Measurements from ENCODE around the gene CNOT1. TPM values are rescaled to one million over a fixed set of nuclear protein-coding genes. Genes with fewer than 3 reads are reported as not detected.

Gene CNOT1
- total and polyA plus RNA-seq, 10 donors, result 51.5 to 199 (median 180) TPM

- Histone ChIP-seq H3K27me3 (replicated peaks in 1 of 7) (no peaks in the 10 kb centered on the region), H3K36me3 (no peaks in the 10 kb centered on the region), H3K27ac (peak overlapping the region in 7 of 8 donors; percentile 44 to 84 (median 67)), H3K4me3 (no peak overlapping the region), H3K4me1 (peaks cover 0 to 34% (median 9%) of the 10 kb centered on the region in 6 donors), H3K9me3 (no peaks in the 10 kb centered on the region)
- WGBS, 5 donors, result 50 to 71% (median 62%) methylated on average over 1 of the region's 1 CpG
- intact Hi-C loops (cut with DNase I; ENCODE audit: low total_unique reads), result no loop called here
- TF ChIP-seq POLR2AphosphoS5 (IDR thresholded peaks at IDR 0.05) (no peak), POLR2A (IDR thresholded peaks at IDR 0.05) (no peak), CTCF (IDR thresholded peaks at IDR 0.05 in 8 of 11, conservative IDR thresholded peaks at IDR 0.05 in 3 of 11) (no peak)
- DNase-seq, result no peak
These were observed 152.8 kb downstream of the CNOT1 start for GRCh38 chr16:58476791-58477190.

DNA sequence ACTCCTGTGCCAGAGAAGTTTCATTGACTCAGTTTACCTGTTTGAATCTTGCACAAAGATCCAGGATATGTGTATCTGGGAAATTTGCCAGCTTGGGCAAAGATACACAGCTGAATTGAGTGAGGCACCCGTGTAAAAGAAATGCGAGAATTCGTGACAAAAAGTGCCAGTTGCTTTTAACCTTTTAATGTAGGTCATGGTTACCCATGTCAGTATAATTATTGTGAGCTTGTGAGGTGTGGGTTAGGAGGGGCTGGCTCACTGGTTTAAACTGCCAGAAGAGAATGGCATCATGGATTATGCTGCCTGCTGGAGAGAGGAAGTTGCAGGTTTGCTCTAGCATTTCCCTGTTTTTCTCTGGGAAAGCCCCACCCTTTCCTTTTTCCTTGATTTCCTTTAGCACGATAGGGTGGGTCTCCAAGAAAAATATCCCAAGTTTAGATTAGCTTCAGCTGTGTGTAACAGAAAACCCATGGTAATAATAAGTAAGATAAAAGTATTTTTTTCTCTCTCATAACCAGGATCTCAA is 154.5 kb downstream of the CNOT1 start:
- intact Hi-C loops (cut with DNase I; ENCODE audit: low total_unique reads), result no loop called here
- Histone ChIP-seq H3K27ac (peak overlapping the region in 7 of 8 donors; percentile 65 to 84 (median 75)), H3K27me3 (replicated peaks in 1 of 7) (no peaks in the 10 kb centered on the region), H3K9me3 (no peaks in the 10 kb centered on the region), H3K36me3 (no peaks in the 10 kb centered on the region), H3K4me3 (no peak overlapping the region), H3K4me1 (peaks cover 0 to 44% (median 14%) of the 10 kb centered on the region in 6 donors)
- DNase-seq, result no peak
- TF ChIP-seq POLR2A (IDR thresholded peaks at IDR 0.05) (no peak), POLR2AphosphoS5 (IDR thresholded peaks at IDR 0.05) (peak in 1 of 3 donors; percentile 46), CTCF (IDR thresholded peaks at IDR 0.05 in 8 of 11, conservative IDR thresholded peaks at IDR 0.05 in 3 of 11) (no peak)
- WGBS, 5 donors, result 47 to 65% (median 54%) methylated on average over 4 of the region's 4 CpGs

GRCh38 chr16:58474296-58474695 is 155.3 kb downstream of the CNOT1 start:
- Histone ChIP-seq H3K27me3 (replicated peaks in 1 of 7) (peaks cover 0 to under 1% (median 0%) of the 10 kb centered on the region in 7 donors), H3K9me3 (no peaks in the 10 kb centered on the region), H3K27ac (peak overlapping the region; percentile 29 to 84 (median 72)), H3K4me3 (no peak overlapping the region), H3K4me1 (peaks cover 0 to 44% (median 14%) of the 10 kb centered on the region in 6 donors), H3K36me3 (no peaks in the 10 kb centered on the region)
- 52 to 71% (median 69%) methylated on average over 10 of the region's 10 CpGs for WGBS, 5 donors
- peak in 1 of 3 donors; percentile 19 for TF ChIP-seq POLR2AphosphoS5 (IDR thresholded peaks at IDR 0.05)
- TF ChIP-seq POLR2A (IDR thresholded peaks at IDR 0.05), result no peak
- no peak for TF ChIP-seq CTCF (IDR thresholded peaks at IDR 0.05 in 8 of 11, conservative IDR thresholded peaks at IDR 0.05 in 3 of 11)
- DNase-seq, result no peak
- intact Hi-C loops (cut with DNase I; ENCODE audit: low total_unique reads), result no loop called here

- peaks cover 0 to 15% (median 0%) of the 10 kb centered on the region in 7 donors for H3K27me3 ChIP-seq (replicated peaks in 1 of 7)
- intact Hi-C loops (cut with DNase I; ENCODE audit: low total_unique reads), result no loop called here
- H3K36me3 ChIP-seq, result no peaks in the 10 kb centered on the region
- 84 to 100% (median 94%) methylated on average over 3 of the region's 3 CpGs for WGBS, 5 donors
- no peaks in the 10 kb centered on the region for H3K9me3 ChIP-seq
- no peak overlapping the region for H3K4me3 ChIP-seq
- DNase-seq, result no peak
- TF ChIP-seq CTCF (IDR thresholded peaks at IDR 0.05 in 8 of 11, conservative IDR thresholded peaks at IDR 0.05 in 3 of 11), result no peak
- no peak for TF ChIP-seq POLR2AphosphoS5 (IDR thresholded peaks at IDR 0.05)
- no peak for TF ChIP-seq POLR2A (IDR thresholded peaks at IDR 0.05)
- H3K4me1 ChIP-seq, result peaks cover 0 to 44% (median 14%) of the 10 kb centered on the region in 6 donors
- peak overlapping the region in 6 of 8 donors; percentile 43 to 84 (median 76) for H3K27ac ChIP-seq
These were observed 156.8 kb downstream of the CNOT1 start for GRCh38 chr16:58472827-58473226.

Data from spleen (tissue), 11 donors.